HG03060 (cell line): ENCODE results near the gene MZT2A.
A peak's percentile ranks its signal among the peaks of the same experiment; 100 is the strongest.
"Not testable (repeated sequence)": the region's sequence is repeated elsewhere in the genome, so short reads cannot be mapped to it uniquely, and the experiment has no call there.

ENCODE experiments used
- ATAC-seq: cut with Tn5 transposase; IDR thresholded peaks from one replicate; pipeline ENCODE4 v1.9.1; 2021; ENCODE audit warnings: low read depth, moderate number of reproducible peaks; ENCODE audit not compliant: unreplicated experiment

The MZT2A gene

DNA sequence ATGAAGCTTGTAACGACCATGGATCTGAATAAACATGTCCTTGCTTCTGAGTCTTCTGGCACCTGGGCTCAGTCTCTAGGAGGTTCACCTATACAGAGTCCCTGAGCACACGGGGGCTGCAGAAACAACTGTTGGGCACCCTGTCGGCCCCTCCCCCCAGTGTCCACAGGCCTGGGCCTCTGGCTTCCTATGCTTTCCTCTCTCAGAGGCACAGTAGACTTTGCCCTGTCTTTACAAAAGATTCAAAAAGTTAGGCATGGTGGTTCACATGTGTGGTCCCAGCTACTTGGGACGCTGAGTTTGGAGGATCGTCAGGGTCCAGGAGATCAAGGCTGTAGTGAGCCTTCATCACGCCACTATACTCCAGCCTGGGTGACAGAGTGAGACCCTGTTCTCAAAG lies 29.3 kb upstream of the MZT2A start:
- ATAC-seq: not testable (repeated sequence)

DNA sequence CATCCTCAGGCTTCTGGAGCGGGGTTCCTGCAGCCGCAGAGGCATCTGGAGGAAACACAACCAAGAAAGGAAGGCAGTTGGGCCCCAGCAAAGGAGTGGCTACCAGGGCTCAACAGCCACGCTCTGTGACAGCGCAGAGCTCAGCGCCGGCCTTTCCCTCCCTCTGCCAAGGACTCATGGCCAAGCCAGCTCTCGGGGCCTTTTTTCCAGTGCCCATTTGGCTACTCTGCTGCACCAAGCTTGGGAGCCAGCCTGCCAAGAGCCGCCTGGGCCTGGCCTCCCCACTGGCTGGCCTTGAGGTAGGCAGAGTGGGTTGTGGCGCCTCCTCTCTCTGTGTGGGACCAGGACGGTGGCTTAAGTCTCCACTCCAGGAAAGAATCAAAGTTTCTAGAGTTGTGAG lies 28.3 kb upstream of the MZT2A start:
- no peak for ATAC-seq

DNA sequence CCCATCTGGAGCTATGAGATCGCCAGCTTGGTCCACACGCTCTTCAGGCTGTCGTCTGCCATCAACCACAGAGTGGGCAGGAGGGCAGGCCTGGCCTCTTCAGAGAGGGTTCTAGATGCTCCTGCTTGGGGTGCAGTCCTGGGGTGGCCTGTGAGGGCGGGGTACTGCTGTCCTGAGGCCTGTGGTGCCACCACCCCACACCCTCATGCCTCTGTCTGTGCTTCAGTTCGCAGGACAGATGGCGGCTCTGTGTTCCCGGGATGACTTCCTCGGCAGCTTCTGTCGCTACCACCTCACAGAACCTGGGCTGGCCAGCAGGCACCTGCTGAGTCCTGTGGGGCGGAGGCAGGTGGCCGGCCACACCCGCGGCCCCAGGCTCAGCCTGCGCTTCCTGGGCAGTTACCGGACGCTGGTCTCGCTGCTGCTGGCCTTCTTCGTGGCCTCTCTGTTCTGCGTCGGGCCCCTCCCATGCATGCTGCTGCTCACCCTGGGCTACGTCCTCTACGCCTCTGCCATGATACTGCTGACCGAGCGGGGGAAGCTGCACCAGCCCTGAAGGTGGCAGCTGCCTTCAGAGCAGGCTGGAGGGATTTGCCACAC lies 27.8 kb upstream of the MZT2A start:
- ATAC-seq: not testable (repeated sequence)

DNA sequence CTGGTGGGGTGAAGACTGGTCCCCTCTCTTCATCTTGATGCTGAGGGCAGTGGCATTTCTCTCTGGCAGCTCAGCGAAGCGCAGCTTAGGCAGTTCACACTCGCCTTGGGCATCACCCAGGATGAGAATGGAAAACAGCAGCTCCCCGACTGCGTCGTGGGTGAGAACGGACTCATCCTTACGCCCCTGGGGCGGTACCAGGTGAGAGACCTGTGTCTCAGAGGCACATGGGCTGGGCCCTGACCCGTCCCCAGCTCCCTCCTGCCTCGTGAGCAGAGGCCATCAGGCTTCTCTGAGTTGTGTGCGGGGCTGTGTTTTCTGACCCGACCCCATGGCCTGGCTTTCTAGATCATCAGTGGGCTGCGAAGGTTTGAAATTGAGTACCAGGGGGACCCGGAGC lies 27.3 kb upstream of the MZT2A start:
- no peak for ATAC-seq

DNA sequence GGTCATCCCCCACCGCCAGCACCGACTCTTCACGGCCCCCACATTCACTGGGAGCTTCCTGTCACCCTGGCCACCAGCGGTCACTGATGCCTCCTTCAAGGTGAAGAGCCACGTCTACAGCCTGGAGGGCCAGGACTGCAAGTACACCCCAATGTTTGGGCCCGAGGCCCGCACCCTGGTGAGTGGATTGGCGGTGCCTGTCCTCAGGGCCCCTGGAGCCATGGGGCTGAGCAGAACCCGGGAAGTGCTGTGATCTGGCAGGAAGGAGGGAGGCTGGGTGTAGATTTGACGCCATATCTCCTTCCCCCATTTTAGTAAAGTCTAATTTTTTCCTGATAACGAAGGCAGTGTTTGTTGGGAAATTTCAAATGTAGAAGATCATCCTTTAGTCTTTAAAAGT lies 26.3 kb upstream of the MZT2A start:
- ATAC-seq: not testable (repeated sequence)

DNA sequence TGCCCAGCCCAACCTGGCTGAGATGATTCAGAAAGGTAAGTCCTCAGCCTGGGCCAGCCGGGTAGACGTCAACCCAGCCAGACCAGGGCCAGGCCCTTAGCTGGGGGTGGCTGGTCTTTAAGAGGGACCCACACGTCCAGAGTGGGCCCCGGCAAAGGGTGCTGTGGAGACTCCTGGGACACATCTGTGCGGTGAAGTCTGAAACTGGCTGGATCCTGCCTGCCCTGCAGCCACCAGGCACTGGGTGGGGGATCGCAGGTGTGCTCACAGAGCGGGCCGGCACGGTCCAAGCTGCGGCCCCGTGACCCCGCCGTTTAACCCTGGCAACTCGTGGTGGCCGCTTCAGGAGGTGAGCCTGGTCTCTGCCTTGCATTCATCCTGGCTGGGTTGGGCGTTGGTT lies 25.7 kb upstream of the MZT2A start:
- not testable (repeated sequence) for ATAC-seq

DNA sequence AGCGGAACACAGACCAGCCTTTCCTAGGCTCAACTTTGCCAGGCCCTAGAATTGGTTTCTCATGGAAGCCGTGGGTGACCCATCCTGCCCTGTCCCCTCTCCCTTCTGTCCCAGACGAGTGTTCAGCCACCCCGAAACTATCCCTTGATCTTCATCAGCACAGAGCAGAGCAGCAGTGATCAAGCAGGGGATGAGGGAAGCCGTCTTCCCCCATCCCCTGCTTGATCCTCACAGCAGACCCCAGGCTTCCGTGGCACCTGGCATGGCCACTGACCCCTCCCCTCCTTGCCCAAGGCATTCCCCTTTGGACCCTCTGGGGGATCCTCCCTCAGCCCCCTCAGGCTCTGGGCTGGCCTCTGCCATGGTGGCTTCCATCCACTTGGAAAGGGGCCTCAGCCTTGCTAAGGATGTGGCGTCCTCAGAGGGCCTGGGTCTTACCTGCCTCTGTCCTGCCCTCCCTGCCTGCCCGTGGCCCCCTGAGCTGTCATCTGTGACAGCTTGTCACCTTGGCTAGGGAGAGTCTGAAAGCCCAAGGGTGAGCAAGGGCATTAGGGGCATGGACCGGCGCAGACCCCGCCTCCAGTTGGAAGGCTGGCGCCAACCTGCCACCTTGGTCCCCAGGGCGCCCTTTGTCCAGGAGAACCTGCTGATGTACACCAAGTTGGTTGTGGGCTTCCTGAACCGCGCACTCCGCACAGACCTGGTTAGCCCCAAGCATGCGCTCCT lies 25.1 kb upstream of the MZT2A start:
- no peak for ATAC-seq

DNA sequence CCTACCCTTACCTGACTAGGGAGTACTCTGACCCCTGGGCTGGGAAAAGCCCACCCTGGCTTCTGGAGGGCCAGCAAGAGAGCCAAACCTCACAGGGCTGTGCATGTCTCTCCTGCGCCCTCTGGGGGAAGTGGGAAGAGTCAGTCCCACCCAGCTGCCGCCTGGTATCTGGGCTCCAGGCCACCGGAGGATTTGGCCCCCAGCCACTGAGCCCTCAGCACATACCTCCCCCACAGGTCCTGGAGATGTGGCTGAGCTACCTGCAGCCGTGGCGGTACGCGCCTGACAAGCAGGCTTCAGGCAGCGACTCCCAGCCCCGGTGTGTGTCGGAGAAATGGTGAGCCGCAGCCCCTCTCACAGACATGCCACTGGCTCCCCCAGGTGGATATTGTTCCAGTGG lies 24.4 kb upstream of the MZT2A start:
- ATAC-seq: not testable (repeated sequence)

DNA sequence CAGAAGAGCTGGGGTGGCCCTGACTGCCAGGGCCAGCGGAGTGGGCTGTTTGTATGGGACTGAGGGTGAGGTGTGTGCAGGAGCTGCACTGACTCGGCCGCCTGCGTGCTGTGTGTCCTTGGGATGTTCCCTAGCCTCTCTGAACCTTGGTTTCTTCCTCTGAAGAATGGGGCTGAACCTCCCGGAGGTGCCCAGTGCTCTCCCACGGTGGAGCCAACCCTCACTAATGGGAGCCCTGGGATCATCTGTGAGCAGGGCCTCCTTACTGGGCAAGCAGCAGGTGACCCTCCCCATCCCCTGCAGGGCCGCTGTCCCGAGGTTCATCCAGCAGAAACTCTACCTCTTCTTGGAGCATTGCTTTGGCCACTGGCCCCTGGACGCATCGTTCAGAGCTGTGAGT lies 23.8 kb upstream of the MZT2A start:
- ATAC-seq: no peak

DNA sequence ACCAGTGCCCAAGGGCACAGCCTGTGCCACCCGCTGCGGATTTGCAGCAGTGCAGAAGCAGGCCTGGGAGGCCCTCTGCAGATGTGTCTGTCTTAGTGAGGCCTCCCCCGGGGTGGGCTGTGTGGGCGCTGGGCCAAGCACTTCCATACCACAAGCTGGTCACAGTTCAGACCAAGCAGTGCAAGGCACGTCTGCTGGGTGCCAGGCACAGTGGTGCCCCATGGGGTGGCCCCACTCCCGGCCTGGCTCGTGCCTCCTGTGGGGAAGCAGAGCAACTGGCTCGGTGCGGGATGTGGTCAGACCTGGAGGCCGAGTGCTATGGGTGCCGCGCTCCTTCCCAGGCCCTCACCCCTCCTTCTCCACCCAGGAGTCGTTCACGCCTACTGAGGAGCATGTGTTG lies 23.0 kb upstream of the MZT2A start:
- ATAC-seq: not testable (repeated sequence)

DNA sequence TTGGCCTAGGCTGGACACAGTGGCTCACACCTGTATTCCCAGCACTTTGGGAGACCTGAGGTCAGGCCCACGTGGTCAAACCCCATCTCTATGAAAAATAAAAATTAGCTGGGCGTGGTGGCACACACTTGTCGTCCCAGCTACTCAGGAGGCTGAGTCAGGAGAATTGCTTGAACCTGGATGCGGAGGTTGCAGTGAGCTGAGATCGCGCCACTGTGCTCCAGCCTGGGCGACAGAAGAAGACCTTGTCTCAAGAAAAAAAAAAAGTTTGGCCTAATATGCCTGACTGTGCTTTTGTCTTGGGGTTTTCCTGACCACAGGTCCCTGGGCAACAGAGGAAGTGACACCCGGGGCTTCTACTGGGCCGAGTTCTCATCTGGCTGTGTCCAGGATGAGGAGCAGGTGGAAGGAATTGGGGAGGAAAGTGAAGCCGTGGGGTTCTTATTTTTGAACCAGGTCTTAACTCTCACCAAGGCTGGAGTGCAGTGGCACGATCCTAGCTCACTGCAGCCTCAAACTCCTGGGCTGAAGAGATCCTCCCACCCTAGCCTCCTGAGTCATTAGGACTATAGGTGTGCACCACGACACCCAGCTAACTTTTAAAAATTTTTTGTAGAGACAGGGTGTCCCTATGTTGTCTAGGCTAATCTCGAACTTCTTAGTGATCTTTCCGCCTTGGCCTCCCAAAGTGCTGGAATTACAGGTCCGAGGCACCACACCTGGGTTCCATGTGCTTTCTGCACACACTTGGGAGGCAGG lies 22.4 kb upstream of the MZT2A start:
- ATAC-seq: not testable (repeated sequence)

DNA sequence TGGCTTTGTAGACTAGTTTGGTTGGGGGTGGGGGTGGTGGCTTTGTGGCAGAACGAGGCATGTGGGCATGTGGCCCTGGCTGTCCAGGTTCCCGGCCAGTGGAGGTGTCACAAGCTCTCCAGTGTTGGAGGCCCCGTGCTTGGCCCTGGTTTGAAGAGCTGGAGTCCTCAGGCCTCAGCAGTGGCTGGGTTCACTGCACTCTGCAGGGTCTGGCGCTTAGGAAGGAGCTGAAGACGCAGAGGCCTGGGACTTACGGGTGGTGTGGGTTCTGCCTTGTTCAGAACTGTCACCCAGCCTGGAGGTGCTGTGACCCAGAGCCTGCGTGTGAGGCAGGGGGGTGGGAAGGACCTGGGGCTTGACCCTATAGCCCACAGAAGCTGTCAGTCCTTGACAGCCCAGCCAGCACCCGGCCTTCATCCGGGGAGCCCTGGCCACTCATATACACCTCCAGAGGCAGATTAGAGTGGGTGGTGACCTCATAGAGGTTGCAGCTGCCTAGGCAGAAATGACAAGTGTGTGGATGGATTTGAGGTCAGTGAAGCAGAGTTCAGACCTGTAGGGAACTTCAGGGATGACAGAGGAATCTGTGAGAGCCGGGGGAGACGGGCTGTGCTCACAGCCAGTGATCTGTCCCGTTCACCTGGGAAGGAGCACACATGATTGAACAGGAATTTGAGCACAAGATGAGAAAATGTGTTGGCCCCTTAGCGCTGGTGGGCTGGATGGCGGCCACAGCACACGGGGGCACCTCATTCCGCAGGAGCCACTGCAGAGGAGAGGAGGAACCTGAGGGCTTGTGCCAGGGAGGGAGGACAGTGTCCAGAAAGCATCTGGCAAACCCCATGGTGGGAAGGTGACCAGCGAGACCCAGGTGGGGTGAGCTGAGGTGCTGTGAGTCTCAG lies 20.0 kb upstream of the MZT2A start:
- not testable (repeated sequence) for ATAC-seq

DNA sequence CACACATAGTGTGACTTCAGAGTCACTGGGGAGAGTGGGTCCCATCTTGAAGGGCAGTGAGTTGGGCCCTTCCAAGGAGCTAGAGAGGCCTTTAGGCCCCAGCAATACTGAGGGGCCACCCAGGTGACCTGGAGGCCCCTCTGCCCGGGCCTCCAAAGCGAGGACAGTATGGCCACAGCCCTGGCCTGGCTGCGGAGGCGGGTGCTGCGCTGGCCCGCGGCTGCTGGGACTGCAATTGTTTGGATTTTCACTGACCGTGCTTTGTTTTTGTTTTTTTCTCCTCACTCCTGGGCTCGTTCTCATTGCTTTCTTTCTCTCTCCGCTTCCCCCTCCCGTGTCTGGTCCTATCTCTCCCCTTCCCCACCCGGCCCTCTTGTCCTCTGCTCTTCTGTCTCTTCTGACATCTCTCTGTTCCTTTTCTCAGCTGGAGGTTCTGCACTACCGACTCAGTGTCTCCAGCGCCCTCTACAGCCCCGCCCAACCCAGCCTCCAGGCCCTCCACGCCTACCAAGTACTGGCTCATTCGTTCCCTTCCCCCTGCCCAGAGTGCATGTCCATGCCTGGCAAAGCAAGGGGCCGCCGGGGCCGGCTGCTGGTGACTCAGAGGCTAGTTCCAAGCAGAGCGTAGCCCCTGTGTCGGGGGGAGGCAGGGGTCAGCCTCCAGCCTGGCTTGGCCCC lies 19.2 kb upstream of the MZT2A start:
- ATAC-seq: not testable (repeated sequence)

DNA sequence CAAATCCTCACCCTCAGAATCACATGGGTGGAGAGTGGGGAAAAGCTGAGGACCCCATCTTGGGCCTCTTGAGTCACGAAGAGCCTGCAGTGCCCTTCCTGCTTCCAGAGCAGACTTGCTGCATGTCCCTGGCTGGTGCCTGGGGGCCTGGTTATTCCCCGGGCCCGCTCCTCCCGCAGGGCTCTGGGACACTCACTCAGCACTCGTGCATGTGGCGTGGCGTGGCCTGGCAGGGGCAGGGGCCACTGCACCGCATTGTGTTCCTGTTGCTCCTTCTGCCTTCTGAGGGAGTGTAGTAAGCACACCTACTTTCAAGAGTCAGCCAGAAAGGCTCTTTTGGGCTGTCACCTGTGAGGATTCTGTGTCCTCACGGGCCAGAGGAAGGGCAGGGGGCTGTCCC lies 17.4 kb upstream of the MZT2A start:
- ATAC-seq: no peak

DNA sequence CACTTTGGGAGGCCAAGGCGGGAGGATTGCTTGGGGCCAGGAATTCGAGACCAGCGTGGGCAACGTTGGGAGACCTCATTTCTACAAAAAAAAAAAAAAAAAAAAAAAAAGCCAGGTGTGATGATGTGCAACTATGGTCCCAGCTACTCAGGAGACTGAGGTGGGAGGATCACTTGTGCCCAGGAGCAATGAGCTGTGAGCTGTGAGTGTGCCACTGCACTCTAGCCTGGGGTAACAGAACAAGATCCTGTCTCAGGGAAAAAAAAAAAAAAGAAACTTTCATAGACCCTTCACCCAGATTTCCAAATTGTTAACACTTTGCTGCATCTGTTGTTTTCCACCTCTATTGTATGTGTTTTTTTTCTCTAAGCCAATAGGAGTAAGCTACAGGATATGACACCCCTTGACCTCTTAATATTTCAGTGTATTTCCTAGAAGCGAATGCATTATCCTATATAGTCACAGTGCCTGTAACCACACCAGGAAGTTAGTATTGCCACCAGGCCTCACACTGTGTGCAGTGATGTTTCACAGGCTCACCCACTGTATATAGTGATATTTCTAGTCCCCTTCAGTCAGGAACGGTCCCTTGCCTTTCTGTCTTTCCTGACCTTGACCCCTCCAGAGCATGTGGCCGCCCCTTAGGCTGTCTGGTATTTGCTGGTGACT lies 12.0 kb upstream of the MZT2A start:
- not testable (repeated sequence) for ATAC-seq

DNA sequence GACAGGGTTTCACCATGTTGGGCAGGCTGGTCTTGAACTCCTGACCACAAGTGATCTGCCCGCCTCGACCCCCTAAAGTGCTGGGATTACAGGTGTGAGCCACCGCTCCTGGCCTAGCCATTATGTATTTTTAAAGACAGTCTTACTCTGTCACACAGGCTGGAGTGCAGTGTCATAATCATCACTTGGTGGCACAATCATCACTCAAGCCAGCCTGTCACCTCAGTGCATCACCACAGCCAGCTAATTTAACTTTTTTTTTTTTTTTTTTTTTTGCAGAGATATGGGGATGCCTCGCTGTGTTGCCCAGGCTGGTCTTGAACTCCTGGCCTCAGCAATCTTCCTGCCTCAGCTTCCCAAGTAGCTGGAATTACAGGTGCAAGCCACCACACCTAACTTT lies 11.4 kb upstream of the MZT2A start:
- not testable (repeated sequence) for ATAC-seq

DNA sequence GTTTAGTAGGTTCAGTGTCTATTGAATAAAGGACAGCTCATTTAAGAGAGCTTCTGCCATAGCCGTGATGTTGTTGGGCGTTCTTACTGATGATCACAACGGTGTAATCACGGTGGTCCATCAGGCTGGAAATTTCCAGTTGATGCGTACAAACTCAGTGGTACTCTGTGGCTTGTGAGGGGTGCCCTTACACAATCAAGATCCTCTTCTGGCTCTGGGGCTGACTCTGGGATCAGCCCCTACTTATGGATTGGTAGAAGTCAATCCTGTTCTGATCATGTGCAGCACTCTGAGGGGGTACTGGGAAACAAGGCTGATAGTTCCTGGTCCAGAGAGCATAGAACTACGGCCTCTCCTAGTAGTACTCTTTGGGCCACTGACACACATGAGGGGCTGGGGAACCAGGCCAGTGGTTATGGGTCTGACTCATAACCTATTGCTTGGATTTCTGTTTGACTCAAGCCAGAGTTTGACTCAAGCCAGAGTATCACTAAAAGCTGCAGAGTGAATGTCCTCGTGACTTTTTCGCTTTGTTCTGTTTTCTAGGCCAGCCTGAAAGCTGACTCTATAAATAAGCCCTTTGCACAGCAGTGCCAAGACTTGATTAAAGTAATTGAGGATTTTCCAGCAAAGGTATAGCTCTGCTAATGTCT lies 6.2 kb upstream of the MZT2A start:
- ATAC-seq: peak; percentile 96

DNA sequence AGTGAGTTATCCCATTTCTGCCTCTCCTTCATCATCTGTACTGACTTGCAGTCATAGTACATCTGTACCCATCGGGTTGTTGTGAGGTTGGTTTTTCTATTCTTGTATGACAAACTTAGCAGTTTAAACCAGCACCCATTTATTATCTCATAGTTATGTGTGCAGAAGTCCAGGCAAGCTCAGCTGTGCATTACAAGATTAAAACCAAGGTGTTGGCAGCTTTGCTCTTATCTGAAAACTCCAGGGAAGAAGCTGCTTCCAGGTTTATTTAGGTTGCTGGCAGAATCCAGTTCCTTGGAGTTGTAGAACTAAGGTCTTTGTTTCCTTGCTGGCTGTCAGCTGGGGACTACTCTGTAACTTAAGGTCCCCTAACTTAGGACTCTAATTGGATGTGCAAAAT lies 3.3 kb upstream of the MZT2A start:
- not testable (repeated sequence) for ATAC-seq
